BLaER1 (cell line): Measurements from ENCODE around the gene TIMM13.
"Not testable (repeated sequence)": the region's sequence is repeated elsewhere in the genome, so short reads cannot be mapped to it uniquely, and the experiment has no call there.

ENCODE experiments used
- H3K27ac ChIP-seq: shearing (Covaris generic); formaldehyde crosslinking; 2 replicates; pipeline ENCODE4 v1.8.1; 2022
- H3K27me3 ChIP-seq: shearing (Covaris generic); formaldehyde crosslinking; 2 replicates; pipeline ENCODE4 v1.8.1; 2022
- H3K36me3 ChIP-seq: shearing (Covaris generic); formaldehyde crosslinking; 2 replicates; pipeline ENCODE4 v1.8.1; 2022
- H3K4me1 ChIP-seq: shearing (Covaris generic); formaldehyde crosslinking; 2 replicates; pipeline ENCODE4 v1.8.1; 2022
- H3K4me2 ChIP-seq: shearing (Covaris generic); formaldehyde crosslinking; 2 replicates; pipeline ENCODE4 v1.8.1; 2022
- H3K4me3 ChIP-seq: shearing (Covaris generic); formaldehyde crosslinking; 2 replicates; pipeline ENCODE4 v1.8.1; 2022
- H3K9ac ChIP-seq: shearing (Covaris generic); formaldehyde crosslinking; 2 replicates; pipeline ENCODE4 v1.8.1; 2022
- H3K9me3 ChIP-seq: shearing (Covaris generic); formaldehyde crosslinking; 2 replicates; pipeline ENCODE4 v1.8.1; 2022
- H4K20me1 ChIP-seq: shearing (Covaris generic); formaldehyde crosslinking; 2 replicates; pipeline ENCODE4 v1.8.1; 2022
- Cebpa-rat ChIP-seq: shearing (Covaris generic); IDR thresholded peaks from 2 replicates; pipeline ENCODE4 v1.8.1; 2022

Gene TIMM13

DNA sequence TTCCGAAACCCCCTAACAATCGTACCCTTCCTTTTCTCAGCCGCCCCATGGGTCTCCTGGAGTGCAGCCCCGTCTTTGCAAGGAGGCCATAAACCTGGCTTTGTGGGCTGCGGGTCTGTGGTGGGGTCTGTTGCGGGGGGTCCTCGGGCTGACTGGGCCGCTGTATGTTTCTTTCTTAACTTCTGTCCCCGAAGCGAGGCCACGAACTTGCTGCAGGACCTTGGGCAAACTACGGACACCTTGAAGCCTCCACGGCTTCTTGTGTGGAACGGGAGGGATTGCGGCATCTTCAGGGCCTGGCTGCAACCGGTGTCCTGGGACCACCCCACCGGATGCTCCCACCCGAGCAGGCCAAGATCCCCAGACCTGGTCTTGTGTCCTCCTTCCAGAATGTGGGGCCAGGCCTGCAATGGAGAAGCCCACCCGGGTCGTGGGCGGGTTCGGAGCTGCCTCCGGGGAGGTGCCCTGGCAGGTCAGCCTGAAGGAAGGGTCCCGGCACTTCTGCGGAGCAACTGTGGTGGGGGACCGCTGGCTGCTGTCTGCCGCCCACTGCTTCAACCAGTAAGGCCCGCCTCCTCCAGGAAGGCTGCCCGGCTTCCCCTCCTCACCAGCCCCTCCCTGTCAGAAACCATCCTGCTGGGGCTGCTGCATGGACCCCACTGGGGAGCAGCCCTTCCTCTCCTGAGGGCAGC, 12.0 kb downstream of the TIMM13 start:
- Histone ChIP-seq H3K4me3 (no peak overlapping the region), H3K4me2 (peak overlapping the region; percentile 70), H3K27me3 (no peaks in the 10 kb centered on the region), H3K9me3 (peaks cover 12% of the 10 kb centered on the region), H3K36me3 (peaks cover 32% of the 10 kb centered on the region), H3K27ac (peak overlapping the region; percentile 57), H3K4me1 (peaks cover 59% of the 10 kb centered on the region), H3K9ac (0 out of 2 replicates have a peak overlapping the region, but pooled peaks have one; percentile 38), H4K20me1 (no peaks in the 10 kb centered on the region; the same call in 1 of the 2 replicates)
- TF ChIP-seq Cebpa-rat = no peak

- H3K27ac ChIP-seq = no peak overlapping the region
- no peak for TF ChIP-seq Cebpa-rat
- no peak overlapping the region for H3K4me3 ChIP-seq
- H3K4me2 ChIP-seq = no peak overlapping the region
- no peak overlapping the region for H3K9ac ChIP-seq
- peaks cover 21% of the 10 kb centered on the region for H3K9me3 ChIP-seq
- H3K27me3 ChIP-seq = no peaks in the 10 kb centered on the region
- H3K36me3 ChIP-seq = peaks cover 22% of the 10 kb centered on the region
- H4K20me1 ChIP-seq = no peaks in the 10 kb centered on the region; the same call in 1 of the 2 replicates
- H3K4me1 ChIP-seq = peaks cover 49% of the 10 kb centered on the region
Measured at GRCh38 chr19:2413629-2414028, 13.8 kb downstream of the TIMM13 start.

DNA sequence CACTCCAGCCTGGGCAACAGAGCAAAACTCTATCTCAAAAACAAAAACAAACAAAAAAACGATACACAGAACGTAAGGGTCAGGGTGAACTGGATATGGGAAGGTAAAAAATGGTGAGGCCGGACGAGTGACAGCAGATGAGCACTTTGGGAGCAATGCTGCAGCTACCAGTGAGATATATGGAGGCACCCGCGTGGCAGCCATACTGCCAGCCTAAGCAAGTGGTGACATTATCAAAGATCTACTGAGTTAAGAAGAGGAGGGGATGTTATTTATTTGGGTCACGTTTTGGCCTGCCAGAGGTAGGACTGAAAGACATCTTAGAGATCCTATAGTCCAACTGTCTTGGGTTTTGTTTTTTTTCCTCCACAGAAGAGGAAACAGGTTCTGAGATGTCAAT, 14.2 kb downstream of the TIMM13 start:
- Histone ChIP-seq H3K9me3 (peaks cover 21% of the 10 kb centered on the region), H3K27ac (no peak overlapping the region), H3K9ac (no peak overlapping the region), H4K20me1 (no peaks in the 10 kb centered on the region; the same call in 1 of the 2 replicates), H3K4me1 (peaks cover 49% of the 10 kb centered on the region), H3K4me2 (no peak overlapping the region), H3K27me3 (no peaks in the 10 kb centered on the region), H3K36me3 (peaks cover 22% of the 10 kb centered on the region), H3K4me3 (no peak overlapping the region)
- no peak for TF ChIP-seq Cebpa-rat

DNA sequence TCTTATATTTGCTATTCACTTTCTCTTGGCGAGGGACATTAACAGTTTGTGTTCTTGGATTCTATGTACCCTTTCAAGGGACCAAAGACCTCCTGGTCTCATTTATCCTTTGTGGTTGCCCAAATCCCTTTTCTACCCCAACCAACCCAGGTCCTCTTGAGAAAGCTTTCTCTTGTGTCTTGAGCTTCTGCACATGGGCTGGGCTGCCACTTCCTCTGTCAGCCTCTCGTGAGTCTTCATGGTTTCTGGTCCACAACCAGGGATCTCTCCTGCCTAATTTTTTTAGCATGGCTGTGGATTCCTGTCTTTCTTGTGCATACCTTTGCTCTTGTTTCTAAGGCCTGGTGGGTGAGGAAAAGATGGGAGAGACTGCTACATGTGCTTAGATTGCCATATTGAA, 14.9 kb downstream of the TIMM13 start:
- Histone ChIP-seq H3K4me1 (peaks cover 42% of the 10 kb centered on the region), H3K9ac (no peak overlapping the region), H3K27me3 (no peaks in the 10 kb centered on the region), H3K36me3 (peaks cover 22% of the 10 kb centered on the region), H3K9me3 (peaks cover 21% of the 10 kb centered on the region), H3K4me3 (no peak overlapping the region), H4K20me1 (no peaks in the 10 kb centered on the region; the same call in 1 of the 2 replicates), H3K27ac (no peak overlapping the region), H3K4me2 (0 out of 2 replicates have a peak overlapping the region, but pooled peaks have one; percentile 6)
- TF ChIP-seq Cebpa-rat = no peak

GRCh38 chr19:2411709-2412108, 15.7 kb downstream of the TIMM13 start:
- Histone ChIP-seq H3K4me3 (no peak overlapping the region), H3K9me3 (peaks cover 21% of the 10 kb centered on the region), H4K20me1 (no peaks in the 10 kb centered on the region; the same call in 1 of the 2 replicates), H3K4me2 (no peak overlapping the region), H3K4me1 (peaks cover 35% of the 10 kb centered on the region), H3K9ac (no peak overlapping the region), H3K27me3 (no peaks in the 10 kb centered on the region), H3K27ac (no peak overlapping the region), H3K36me3 (peaks cover 17% of the 10 kb centered on the region)
- no peak for TF ChIP-seq Cebpa-rat

- H3K27ac ChIP-seq = no peak overlapping the region
- H3K4me3 ChIP-seq = no peak overlapping the region
- H3K36me3 ChIP-seq = no peaks in the 10 kb centered on the region
- H3K4me2 ChIP-seq = no peak overlapping the region
- H3K27me3 ChIP-seq = no peaks in the 10 kb centered on the region
- H4K20me1 ChIP-seq = no peaks in the 10 kb centered on the region
- no peak overlapping the region for H3K9ac ChIP-seq
- peaks cover 21% of the 10 kb centered on the region for H3K9me3 ChIP-seq
- H3K4me1 ChIP-seq = peaks cover 26% of the 10 kb centered on the region
- no peak for TF ChIP-seq Cebpa-rat
Measured at GRCh38 chr19:2410023-2410422, 17.4 kb downstream of the TIMM13 start.

- Histone ChIP-seq H3K4me1 (peaks cover 27% of the 10 kb centered on the region), H3K36me3 (no peaks in the 10 kb centered on the region), H4K20me1 (no peaks in the 10 kb centered on the region), H3K27ac (no peak overlapping the region), H3K27me3 (no peaks in the 10 kb centered on the region), H3K4me3 (no peak overlapping the region), H3K9me3 (peaks cover 21% of the 10 kb centered on the region), H3K9ac (no peak overlapping the region), H3K4me2 (no peak overlapping the region)
- no peak for TF ChIP-seq Cebpa-rat
Measured at GRCh38 chr19:2409352-2409912, 18.0 kb downstream of the TIMM13 start.

- H3K36me3 ChIP-seq = no peaks in the 10 kb centered on the region
- peaks cover 21% of the 10 kb centered on the region for H3K9me3 ChIP-seq
- no peak overlapping the region for H3K4me3 ChIP-seq
- no peak for TF ChIP-seq Cebpa-rat
- no peak overlapping the region for H3K27ac ChIP-seq
- H4K20me1 ChIP-seq = no peaks in the 10 kb centered on the region
- H3K4me1 ChIP-seq = peaks cover 21% of the 10 kb centered on the region
- H3K4me2 ChIP-seq = no peak overlapping the region
- H3K9ac ChIP-seq = no peak overlapping the region
- H3K27me3 ChIP-seq = no peaks in the 10 kb centered on the region
Measured at GRCh38 chr19:2408247-2408646, 19.1 kb downstream of the TIMM13 start.

GRCh38 chr19:2399582-2399981, 27.8 kb downstream of the TIMM13 start:
- no peaks in the 10 kb centered on the region for H4K20me1 ChIP-seq
- no peak overlapping the region for H3K4me3 ChIP-seq
- no peak overlapping the region for H3K4me2 ChIP-seq
- no peaks in the 10 kb centered on the region for H3K9me3 ChIP-seq
- peaks cover 12% of the 10 kb centered on the region for H3K4me1 ChIP-seq
- no peaks in the 10 kb centered on the region for H3K36me3 ChIP-seq
- H3K9ac ChIP-seq = no peak overlapping the region
- no peak for TF ChIP-seq Cebpa-rat
- H3K27me3 ChIP-seq = no peaks in the 10 kb centered on the region
- no peak overlapping the region for H3K27ac ChIP-seq

DNA sequence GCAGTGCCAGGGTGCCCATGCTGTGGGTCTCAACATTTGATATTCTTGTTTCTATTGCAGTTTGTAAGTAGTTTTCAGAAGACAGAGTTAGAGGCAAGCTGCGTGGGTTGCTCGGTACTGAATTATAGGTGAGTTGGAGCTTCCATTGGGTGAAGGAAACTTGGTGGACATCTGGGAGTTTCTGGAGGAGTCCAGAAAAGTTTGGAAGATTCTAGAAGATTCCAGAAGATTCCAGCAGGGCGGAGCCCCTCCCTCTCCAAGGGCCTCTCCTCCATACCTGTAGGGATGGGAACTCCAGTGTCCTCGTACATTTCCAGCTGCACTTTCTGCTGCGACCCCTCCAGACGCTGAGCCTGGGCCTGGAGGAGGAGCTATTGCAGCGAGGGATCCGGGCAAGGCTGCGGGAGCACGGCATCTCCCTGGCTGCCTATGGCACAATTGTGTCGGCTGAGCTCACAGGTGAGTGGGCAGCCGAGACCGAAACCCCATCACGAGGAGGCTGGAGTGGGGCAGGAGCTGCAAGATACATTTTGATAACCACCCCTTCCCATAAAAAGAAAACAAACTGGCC, 28.6 kb downstream of the TIMM13 start:
- Histone ChIP-seq H3K9ac (no peak overlapping the region), H3K27ac (no peak overlapping the region), H3K27me3 (no peaks in the 10 kb centered on the region), H3K36me3 (no peaks in the 10 kb centered on the region), H3K4me2 (no peak overlapping the region), H3K9me3 (no peaks in the 10 kb centered on the region; the same call in 1 of the 2 replicates), H3K4me3 (no peak overlapping the region), H4K20me1 (no peaks in the 10 kb centered on the region), H3K4me1 (peaks cover 20% of the 10 kb centered on the region)
- no peak for TF ChIP-seq Cebpa-rat

- not testable (repeated sequence) for H3K36me3 ChIP-seq, H3K9ac ChIP-seq
- peaks cover 30% of the 10 kb centered on the region for H3K4me1 ChIP-seq
Measured at GRCh38 chr19:2397173-2397572, 30.2 kb downstream of the TIMM13 start.

DNA sequence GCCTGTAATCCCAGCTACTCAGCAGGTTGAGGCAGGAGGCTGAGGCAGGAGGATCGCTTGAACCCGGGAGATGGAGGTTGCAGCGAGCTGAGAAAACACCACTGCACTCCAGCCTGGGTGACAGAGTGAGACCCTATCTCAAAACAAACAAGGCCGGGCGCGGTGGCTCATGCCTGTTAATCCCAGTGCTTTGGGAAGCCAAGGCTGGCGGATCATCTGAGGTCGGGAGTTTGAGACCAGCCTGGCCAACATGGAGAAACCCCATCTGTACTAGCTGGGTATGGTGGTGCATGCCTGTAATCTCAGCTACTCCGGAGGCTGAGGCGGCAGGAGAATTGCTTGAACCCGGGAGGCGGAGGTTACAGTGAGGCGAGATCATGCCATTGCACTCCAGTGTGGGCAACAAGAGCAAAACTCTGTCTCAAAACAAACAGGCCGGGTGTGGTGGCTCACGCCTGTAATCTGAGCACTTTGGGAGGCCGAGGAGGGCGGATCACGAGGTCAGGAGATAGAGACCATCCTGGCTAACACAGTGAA, 32.0 kb downstream of the TIMM13 start:
- H3K4me1 ChIP-seq = peaks cover 35% of the 10 kb centered on the region
- H3K4me3 ChIP-seq, H3K36me3 ChIP-seq, H3K4me2 ChIP-seq, H4K20me1 ChIP-seq, H3K27me3 ChIP-seq, H3K27ac ChIP-seq, H3K9ac ChIP-seq: not testable (repeated sequence)
- H3K9me3 ChIP-seq = peaks cover 10% of the 10 kb centered on the region

More at GRCh38 chr19:2397173-2397572, 30.2 kb downstream of the TIMM13 start:
- not testable (repeated sequence) for H3K4me2 ChIP-seq, H3K4me3 ChIP-seq, H3K27ac ChIP-seq, H4K20me1 ChIP-seq, H3K27me3 ChIP-seq
- H3K9me3 ChIP-seq = peaks cover 10% of the 10 kb centered on the region
